Activated CD4-positive, alpha-beta memory T cell treated with anti-CD3 and anti-CD28 coated beads for 36 hours (primary cell): ENCODE measurements around the gene JUND. TPM values are rescaled to one million over a fixed set of nuclear protein-coding genes. Genes with fewer than 3 reads are reported as not detected.
A peak's percentile ranks its signal among the peaks of the same experiment; 100 is the strongest.

Source experiments
- CTCF ChIA-PET: fragments of 350-600 bp; sonication (Branson Sonifier 250); formaldehyde crosslinking; loops from one replicate; lab custom pipeline; 2021; ENCODE audit warnings: antibody characterized with exemption, inconsistent platforms; lab: Charles Lee
- POLR2A ChIA-PET: fragments of 350-600 bp; sonication (Branson Sonifier 250); formaldehyde crosslinking; loops from one replicate; lab custom pipeline; 2021; ENCODE audit warnings: antibody characterized with exemption; lab: Charles Lee
- DNase-seq: peaks from one replicate; pipeline ENCODE4 v3.0.0-alpha.2; 2020
- H3K27ac Mint-ChIP-seq: one replicate; pipeline ENCODE4 v1.8.0; 2021; ENCODE audit warnings: mixed read lengths
- H3K27me3 Mint-ChIP-seq: one replicate; pipeline ENCODE4 v1.8.0; 2021; ENCODE audit warnings: mixed read lengths
- H3K36me3 Mint-ChIP-seq: one replicate; pipeline ENCODE4 v1.8.0; 2021; ENCODE audit warnings: mixed read lengths
- H3K4me1 Mint-ChIP-seq: one replicate; pipeline ENCODE4 v1.8.0; 2021; ENCODE audit warnings: low read depth, mixed read lengths
- H3K4me3 Mint-ChIP-seq: one replicate; pipeline ENCODE4 v1.8.0; 2021; ENCODE audit warnings: mild to moderate bottlenecking, mixed read lengths
- H3K9me3 Mint-ChIP-seq: one replicate; pipeline ENCODE4 v1.8.0; 2021; ENCODE audit warnings: mixed read lengths
- intact Hi-C: fragments of 100-400 bp; cut with micrococcal nuclease; formaldehyde crosslinking; loops from one replicate; pipeline ENCODE4 v1.15.1; 2023
- total RNA-seq, 2 experiments: library from RNA; stranded (reverse); gene quantifications; one replicate each; pipeline ENCODE4 v1.2.3, GENCODE V29; 2021

JUND gene
- total RNA-seq, 2 experiments from 2014 or later, result 232 to 236 TPM

- no peak for DNase-seq
- peaks cover 2% of the 10 kb centered on the region for H3K4me1 Mint-ChIP-seq
- no peaks in the 10 kb centered on the region for H3K9me3 Mint-ChIP-seq
- H3K27me3 Mint-ChIP-seq, result peaks cover 8% of the 10 kb centered on the region
- CTCF ChIA-PET, result no interaction called here
- no peak overlapping the region for H3K4me3 Mint-ChIP-seq
- H3K36me3 Mint-ChIP-seq, result no peaks in the 10 kb centered on the region
- POLR2A ChIA-PET, result no interaction called here
- intact Hi-C loops, result no loop called here
- H3K27ac Mint-ChIP-seq, result no peak overlapping the region
Measured at GRCh38 chr19:18257503-18258470, 23.6 kb downstream of the JUND start.

- POLR2A ChIA-PET, result no interaction called here
- CTCF ChIA-PET, result interaction anchor here (0.6 to 7.3 kb wide), 9 partner anchors 17 to 142 kb away, joined by 3 to 170 read pairs (median 8); partner anchors contain the start of gene RAB3A
- Mint-ChIP-seq H3K27me3 (peaks cover 15% of the 10 kb centered on the region), H3K27ac (no peak overlapping the region), H3K4me3 (no peak overlapping the region), H3K36me3 (no peaks in the 10 kb centered on the region), H3K4me1 (peaks cover 4% of the 10 kb centered on the region), H3K9me3 (no peaks in the 10 kb centered on the region)
- DNase-seq, result no peak
- intact Hi-C loops, result no loop called here
Measured at GRCh38 chr19:18254546-18255503, 26.6 kb downstream of the JUND start.

- CTCF ChIA-PET, result interaction anchor here (0.8 to 7.3 kb wide), 13 partner anchors 9 to 157 kb away, joined by 3 to 170 read pairs (median 7); partner anchors contain the start of gene RAB3A
- H3K27me3 Mint-ChIP-seq, result peaks cover 15% of the 10 kb centered on the region
- no peak for DNase-seq
- no peak overlapping the region for H3K4me3 Mint-ChIP-seq
- H3K9me3 Mint-ChIP-seq, result no peaks in the 10 kb centered on the region
- H3K36me3 Mint-ChIP-seq, result no peaks in the 10 kb centered on the region
- no peak overlapping the region for H3K27ac Mint-ChIP-seq
- POLR2A ChIA-PET, result interaction anchor here (0.6 to 0.9 kb wide), 2 partner anchors 26 to 50 kb away, joined by 3 read pairs; partner anchors contain the start of gene RAB3A
- H3K4me1 Mint-ChIP-seq, result peaks cover 4% of the 10 kb centered on the region
- intact Hi-C loops, result no loop called here
Measured at GRCh38 chr19:18253716-18254115, 27.7 kb downstream of the JUND start.

GRCh38 chr19:18253130-18253529, 28.3 kb downstream of the JUND start:
- intact Hi-C loops, result no loop called here
- no peaks in the 10 kb centered on the region for H3K9me3 Mint-ChIP-seq

GRCh38 chr19:18252370-18252717, 29.1 kb downstream of the JUND start:
- Mint-ChIP-seq H3K27ac (no peak overlapping the region), H3K27me3 (peaks cover 15% of the 10 kb centered on the region), H3K4me3 (no peak overlapping the region), H3K4me1 (peaks cover 4% of the 10 kb centered on the region), H3K9me3 (no peaks in the 10 kb centered on the region), H3K36me3 (no peaks in the 10 kb centered on the region)
- POLR2A ChIA-PET, result no interaction called here
- intact Hi-C loops, result loop anchor here (1.0 kb wide), 1 partner anchor 48 kb away; the partner anchor contains the start of gene RAB3A
- DNase-seq, result no peak
- CTCF ChIA-PET, result interaction anchor here (0.6 to 7.3 kb wide), 36 partner anchors 9 to 250 kb away, joined by 3 to 170 read pairs (median 4); partner anchors contain the start of genes IL12RB1, MPV17L2, PDE4C and RAB3A

More at GRCh38 chr19:18253130-18253529, 28.3 kb downstream of the JUND start:
- no peak for DNase-seq
- CTCF ChIA-PET, result interaction anchor here (0.7 to 7.3 kb wide), 21 partner anchors 8 to 158 kb away, joined by 3 to 170 read pairs (median 7); partner anchors contain the start of gene RAB3A
- Mint-ChIP-seq H3K27ac (no peak overlapping the region), H3K36me3 (no peaks in the 10 kb centered on the region), H3K4me3 (no peak overlapping the region), H3K4me1 (peaks cover 4% of the 10 kb centered on the region), H3K27me3 (peaks cover 15% of the 10 kb centered on the region)
- POLR2A ChIA-PET, result interaction anchor here (0.9 kb wide), 1 partner anchor 50 kb away, joined by 3 read pairs; the partner anchor contains the start of gene RAB3A

- peak overlapping the region; percentile 6 for H3K27ac Mint-ChIP-seq
- no peak overlapping the region for H3K4me3 Mint-ChIP-seq
- H3K9me3 Mint-ChIP-seq, result no peaks in the 10 kb centered on the region
- POLR2A ChIA-PET, result no interaction called here
- peak; percentile 88 for DNase-seq
- intact Hi-C loops, result loop anchor here (1.0 kb wide), 3 partner anchors 43 to 138 kb away; partner anchors contain the start of gene RAB3A
- H3K4me1 Mint-ChIP-seq, result peaks cover 4% of the 10 kb centered on the region
- H3K27me3 Mint-ChIP-seq, result peaks cover 14% of the 10 kb centered on the region
- CTCF ChIA-PET, result interaction anchor here (0.5 to 7.3 kb wide), 42 partner anchors 9 to 769 kb away, joined by 3 to 170 read pairs (median 4); partner anchors contain the start of genes IL12RB1, MAST3, MPV17L2 and PDE4C
- H3K36me3 Mint-ChIP-seq, result no peaks in the 10 kb centered on the region
Measured at GRCh38 chr19:18251587-18252369, 29.6 kb downstream of the JUND start.

- intact Hi-C loops, result no loop called here
- ChIA-PET POLR2A (interaction anchor here (0.6 to 1.4 kb wide), 2 partner anchors 32 to 58 kb away, joined by 3 read pairs; partner anchors contain the start of gene JUND), CTCF (interaction anchor here (0.5 to 7.3 kb wide), 7 partner anchors 12 to 79 kb away, joined by 3 to 170 read pairs (median 5); partner anchors contain the start of genes MPV17L2 and RAB3A)
Measured at GRCh38 chr19:18249834-18250233, 31.6 kb downstream of the JUND start.

GRCh38 chr19:18245297-18245696, 36.1 kb downstream of the JUND start:
- ChIA-PET POLR2A (no interaction called here), CTCF (interaction anchor here (0.6 to 1.3 kb wide), 3 partner anchors 8 to 285 kb away, joined by 3 read pairs; no protein-coding TSS in a partner anchor)
- H3K27me3 Mint-ChIP-seq, result peaks cover 3% of the 10 kb centered on the region
- H3K36me3 Mint-ChIP-seq, result no peaks in the 10 kb centered on the region
- intact Hi-C loops, result loop anchor here (2.0 kb wide), 1 partner anchor 18 kb away; the partner anchor contains the start of gene PDE4C
- DNase-seq, result no peak
- H3K4me3 Mint-ChIP-seq, result no peak overlapping the region
- H3K9me3 Mint-ChIP-seq, result no peaks in the 10 kb centered on the region
- no peaks in the 10 kb centered on the region for H3K4me1 Mint-ChIP-seq
- no peak overlapping the region for H3K27ac Mint-ChIP-seq

More at GRCh38 chr19:18249834-18250233, 31.6 kb downstream of the JUND start:
- Mint-ChIP-seq H3K4me1 (peaks cover 2% of the 10 kb centered on the region), H3K27me3 (peaks cover 9% of the 10 kb centered on the region), H3K36me3 (no peaks in the 10 kb centered on the region), H3K27ac (no peak overlapping the region), H3K9me3 (no peaks in the 10 kb centered on the region), H3K4me3 (no peak overlapping the region)
- no peak for DNase-seq

- intact Hi-C loops, result no loop called here
- no peaks in the 10 kb centered on the region for H3K9me3 Mint-ChIP-seq
- H3K27me3 Mint-ChIP-seq, result peaks cover 28% of the 10 kb centered on the region
- no peak overlapping the region for H3K4me3 Mint-ChIP-seq
- DNase-seq, result no peak
- POLR2A ChIA-PET, result interaction anchor here (0.8 kb wide), 1 partner anchor 9 kb away, joined by 3 read pairs; no protein-coding TSS in a partner anchor
- H3K36me3 Mint-ChIP-seq, result no peaks in the 10 kb centered on the region
- CTCF ChIA-PET, result interaction anchor here (1.0 kb wide), 1 partner anchor 80 kb away, joined by 3 read pairs; no protein-coding TSS in a partner anchor
- no peak overlapping the region for H3K27ac Mint-ChIP-seq
- H3K4me1 Mint-ChIP-seq, result no peaks in the 10 kb centered on the region
Measured at GRCh38 chr19:18239303-18239702, 42.1 kb downstream of the JUND start.

- H3K4me3 Mint-ChIP-seq, result no peak overlapping the region
- no peaks in the 10 kb centered on the region for H3K36me3 Mint-ChIP-seq
- H3K4me1 Mint-ChIP-seq, result peaks cover 3% of the 10 kb centered on the region
- intact Hi-C loops, result no loop called here
- CTCF ChIA-PET, result interaction anchor here (0.6 kb wide), 1 partner anchor 112 kb away, joined by 3 read pairs; no protein-coding TSS in a partner anchor
- peaks cover 2% of the 10 kb centered on the region for H3K9me3 Mint-ChIP-seq
- H3K27me3 Mint-ChIP-seq, result peaks cover 58% of the 10 kb centered on the region
- H3K27ac Mint-ChIP-seq, result no peak overlapping the region
- POLR2A ChIA-PET, result no interaction called here
- DNase-seq, result no peak
Measured at GRCh38 chr19:18234194-18234593, 47.2 kb downstream of the JUND start.
